Liver (tissue), 9 donors: ENCODE measurements around the gene KHDRBS2. TPM values are rescaled to one million over a fixed set of nuclear protein-coding genes. Genes with fewer than 3 reads are reported as not detected.

Experiments used
- DNase-seq: peaks from one replicate; pipeline ENCODE4 v3.0.0-alpha.2; 2017; ENCODE audit warnings: low spot score
- H3K27ac ChIP-seq, 2 donors: one replicate each; pipeline ENCODE4 v1.7.0; 2013; ENCODE audit warnings: inconsistent platforms in 2 of 2, low read length in 2 of 2, control low read depth in 1 of 2, low read depth in 1 of 2, mild to moderate bottlenecking in 1 of 2
- H3K27me3 ChIP-seq, 4 donors: one replicate each; pipeline versions ENCODE4 v1.6.1 to v1.7.0; 2013; ENCODE audit warnings: low read length in 3 of 4, inconsistent platforms in 1 of 4, mild to moderate bottlenecking in 1 of 4, moderate library complexity in 1 of 4; ENCODE audit not compliant: control insufficient read depth in 4 of 4, insufficient read depth in 4 of 4
- H3K36me3 ChIP-seq, 4 donors: one replicate each; pipeline versions ENCODE4 v1.6.1 to v1.7.0; 2013; ENCODE audit warnings: low read length in 3 of 4, mild to moderate bottlenecking in 3 of 4, low read depth in 1 of 4, moderate library complexity in 1 of 4; ENCODE audit not compliant: control insufficient read depth in 4 of 4, insufficient read depth in 3 of 4
- H3K4me1 ChIP-seq, 4 donors: one replicate each; pipeline versions ENCODE4 v1.6.1 to v1.7.0; 2013; ENCODE audit warnings: low read length in 3 of 4, mild to moderate bottlenecking in 3 of 4, moderate library complexity in 1 of 4; ENCODE audit not compliant: control insufficient read depth in 4 of 4, insufficient read depth in 4 of 4
- H3K4me3 ChIP-seq, 3 donors: one replicate each; pipeline versions ENCODE4 v1.6.1 to v1.7.0; 2013; ENCODE audit warnings: low read length in 3 of 3, control low read depth in 1 of 3, low read depth in 1 of 3, mild to moderate bottlenecking in 1 of 3
- H3K9ac ChIP-seq, 2 donors: one replicate each; pipeline ENCODE4 v1.7.0; 2013; ENCODE audit warnings: low read length in 2 of 2, mild to moderate bottlenecking in 2 of 2, moderate library complexity in 2 of 2, control low read depth in 1 of 2, low read depth in 1 of 2
- H3K9me3 ChIP-seq, 4 donors: one replicate each; pipeline versions ENCODE4 v1.6.1 to v1.7.0; 2013; ENCODE audit warnings: low read length in 3 of 4; ENCODE audit not compliant: control insufficient read depth in 4 of 4
- CTCF ChIP-seq: fragments of 150-350 bp; IDR thresholded peaks from 2 replicates; pipeline ENCODE4 v1.5.1; 2017; ENCODE audit warnings: improper control_type of control experiment, low read depth, low read length; ENCODE audit not compliant: missing input control
- EGR1 ChIP-seq, 2 donors: IDR thresholded peaks; 2 replicates each; pipeline ENCODE4 v1.6.1; 2016 to 2018; ENCODE audit warnings: antibody characterized with exemption in 2 of 2, low read depth in 2 of 2
- FOXA1 ChIP-seq: IDR thresholded peaks from 2 replicates; pipeline ENCODE4 v1.6.1; 2016; ENCODE audit warnings: antibody characterized with exemption
- GABPA ChIP-seq, 2 donors: IDR thresholded peaks in 1 of 2; conservative IDR thresholded peaks in 1 of 2; 2 replicates each; pipeline ENCODE4 v1.6.1; 2016; ENCODE audit warnings: antibody characterized with exemption in 2 of 2, mild to moderate bottlenecking in 1 of 2, moderate library complexity in 1 of 2
- HNF4A ChIP-seq, 2 donors: conservative IDR thresholded peaks; 2 replicates each; pipeline ENCODE4 v1.6.1; 2016; ENCODE audit warnings: antibody characterized with exemption in 2 of 2, mild to moderate bottlenecking in 2 of 2
- HNF4G ChIP-seq: IDR thresholded peaks from 2 replicates; pipeline ENCODE4 v1.6.1; 2016; ENCODE audit warnings: antibody characterized with exemption
- JUND ChIP-seq, 2 donors: IDR thresholded peaks; 2 replicates each; pipeline ENCODE4 v1.6.1; 2016; ENCODE audit warnings: antibody characterized with exemption in 2 of 2
- NR2F2 ChIP-seq: IDR thresholded peaks from 2 replicates; pipeline ENCODE4 v1.6.1; 2016; ENCODE audit warnings: antibody characterized with exemption
- RAD21 ChIP-seq, 2 donors: IDR thresholded peaks; 2 replicates each; pipeline ENCODE4 v1.6.1; 2016; ENCODE audit warnings: antibody characterized with exemption in 2 of 2, mild to moderate bottlenecking in 2 of 2
- REST ChIP-seq: IDR thresholded peaks from 2 replicates; pipeline ENCODE4 v1.6.1; 2016; ENCODE audit warnings: antibody characterized with exemption, mild to moderate bottlenecking
- RXRA ChIP-seq, 2 donors: IDR thresholded peaks; 2 replicates each; pipeline ENCODE4 v1.6.1; 2017 to 2018; ENCODE audit warnings: antibody characterized with exemption in 2 of 2, mild to moderate bottlenecking in 1 of 2
- SP1 ChIP-seq: IDR thresholded peaks from 2 replicates; pipeline ENCODE4 v1.6.1; 2018; ENCODE audit warnings: antibody characterized with exemption, mild to moderate bottlenecking
- TAF1 ChIP-seq: conservative IDR thresholded peaks from 2 replicates; pipeline ENCODE4 v1.6.1; 2016; ENCODE audit warnings: antibody characterized with exemption, mild to moderate bottlenecking
- YY1 ChIP-seq: IDR thresholded peaks from 2 replicates; pipeline ENCODE4 v1.6.1; 2016; ENCODE audit warnings: antibody characterized with exemption, mild to moderate bottlenecking
- WGBS: extraction: QIAGEN DNeasy Blood & Tissue Kit; methylation state at CpG from one replicate; pipeline ENCODE4 v1.1.7; 2013; 5-methylcytosine and 5-hydroxymethylcytosine counted together
- polyA plus RNA-seq, 2 donors: library from polyadenylated mRNA; stranded (reverse) in 1 of 2; unstranded in 1 of 2; fragments of 200-250 nt in 1 of 2; fragments of >200 nt in 1 of 2; fragmentation: Nextera tagmentation in 1 of 2; extraction: Ambion mirVana in 1 of 2; gene quantifications; one replicate each; pipeline versions ENCODE4 v1.2.1 to v1.2.3, GENCODE V29; 2013 to 2015
- total RNA-seq, 2 donors: library from RNA; depleted of rRNA; stranded (reverse); fragments of >200 nt; gene quantifications; one replicate each; pipeline ENCODE4 v1.2.3, GENCODE V29; 2014
- TF ChIP-seq, protein P1 (sequence below): IDR thresholded peaks from 2 replicates; pipeline ENCODE4 v1.6.1; 2016; ENCODE audit warnings: antibody characterized with exemption
- TF ChIP-seq, protein P2 (sequence below): IDR thresholded peaks from 2 replicates; pipeline ENCODE4 v1.6.1; 2016; ENCODE audit warnings: antibody characterized with exemption
- TF ChIP-seq, protein P3 (sequence below): IDR thresholded peaks from 2 replicates; pipeline ENCODE4 v1.6.1; 2016; ENCODE audit warnings: antibody characterized with exemption
- donor health status: healthy.
- donor health status: healthy.
- donor health status: healthy.
- donor health status: healthy.
- donor health status: healthy.

KHDRBS2 gene
- total and polyA plus RNA-seq, 4 donors: 0.08 to 1.1 TPM; not detected in 2

DNA sequence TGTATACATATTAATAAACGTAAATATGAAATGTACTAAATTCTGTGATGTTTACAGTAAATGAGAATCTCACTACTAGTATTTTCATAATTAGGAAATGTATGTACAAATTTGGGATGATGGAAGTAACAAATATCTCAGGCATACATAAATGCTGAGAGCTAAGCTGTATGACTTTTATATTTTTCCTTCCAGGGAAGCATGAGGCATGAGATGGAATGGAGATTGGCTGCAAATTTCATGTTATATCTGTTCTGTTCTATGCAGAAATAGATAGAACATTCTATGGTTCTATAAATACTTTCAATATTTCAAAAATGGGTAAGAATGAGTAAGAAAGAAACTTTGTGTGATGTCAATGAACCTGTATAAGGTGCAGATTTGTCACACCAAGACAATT, 335.2 kb downstream of the KHDRBS2 start:
- no peak for TF ChIP-seq YY1
- TF ChIP-seq NR2F2: no peak
- no peak for TF ChIP-seq HNF4A (conservative IDR thresholded peaks at IDR 0.05)
- TF ChIP-seq RXRA (IDR thresholded peaks at IDR 0.05): no peak
- TF ChIP-seq SP1: no peak
- TF ChIP-seq HNF4G: no peak
- no peak for TF ChIP-seq RAD21 (IDR thresholded peaks at IDR 0.05)
- TF ChIP-seq EGR1 (IDR thresholded peaks at IDR 0.05; ENCODE audit: low read depth in 2 of 2): no peak
- DNase-seq: no peak
- Histone ChIP-seq H3K27ac (no peak overlapping the region), H3K9me3 (no peaks in the 10 kb centered on the region), H3K27me3 (no peaks in the 10 kb centered on the region), H3K4me1 (no peaks in the 10 kb centered on the region), H3K9ac (no peak overlapping the region), H3K36me3 (no peaks in the 10 kb centered on the region), H3K4me3 (no peak overlapping the region)
- 79% methylated on average over 1 of the region's 1 CpG for WGBS

GRCh38 chr6:61949971-61950370, 336.1 kb downstream of the KHDRBS2 start:
- Histone ChIP-seq H3K9ac (no peak overlapping the region), H3K27me3 (no peaks in the 10 kb centered on the region), H3K36me3 (no peaks in the 10 kb centered on the region), H3K9me3 (no peaks in the 10 kb centered on the region), H3K27ac (no peak overlapping the region), H3K4me3 (no peak overlapping the region), H3K4me1 (no peaks in the 10 kb centered on the region)
- 72% methylated on average over 1 of the region's 1 CpG for WGBS
- TF ChIP-seq GABPA (IDR thresholded peaks at IDR 0.05 in 1 of 2, conservative IDR thresholded peaks at IDR 0.05 in 1 of 2): no peak
- TF ChIP-seq RXRA (IDR thresholded peaks at IDR 0.05): no peak
- no peak for TF ChIP-seq FOXA1
- TF ChIP-seq REST: no peak
- TF ChIP-seq HNF4G: no peak
- no peak for DNase-seq

GRCh38 chr6:61949161-61949560, 336.9 kb downstream of the KHDRBS2 start:
- no peak overlapping the region for H3K9ac ChIP-seq
- H3K9me3 ChIP-seq: no peaks in the 10 kb centered on the region
- no peaks in the 10 kb centered on the region for H3K27me3 ChIP-seq
- H3K27ac ChIP-seq: no peak overlapping the region
- H3K4me3 ChIP-seq: no peak overlapping the region
- no peaks in the 10 kb centered on the region for H3K4me1 ChIP-seq
- TF ChIP-seq, protein P1, sequence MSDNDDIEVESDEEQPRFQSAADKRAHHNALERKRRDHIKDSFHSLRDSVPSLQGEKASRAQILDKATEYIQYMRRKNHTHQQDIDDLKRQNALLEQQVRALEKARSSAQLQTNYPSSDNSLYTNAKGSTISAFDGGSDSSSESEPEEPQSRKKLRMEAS: no peak
- TF ChIP-seq YY1 (no peak), GABPA (IDR thresholded peaks at IDR 0.05 in 1 of 2, conservative IDR thresholded peaks at IDR 0.05 in 1 of 2) (no peak), EGR1 (IDR thresholded peaks at IDR 0.05; ENCODE audit: low read depth in 2 of 2) (no peak), SP1 (no peak), FOXA1 (no peak), HNF4G (no peak), RAD21 (IDR thresholded peaks at IDR 0.05) (no peak), TAF1 (no peak), CTCF (no peak), NR2F2 (no peak), JUND (IDR thresholded peaks at IDR 0.05) (no peak)
- TF ChIP-seq, protein P2, sequence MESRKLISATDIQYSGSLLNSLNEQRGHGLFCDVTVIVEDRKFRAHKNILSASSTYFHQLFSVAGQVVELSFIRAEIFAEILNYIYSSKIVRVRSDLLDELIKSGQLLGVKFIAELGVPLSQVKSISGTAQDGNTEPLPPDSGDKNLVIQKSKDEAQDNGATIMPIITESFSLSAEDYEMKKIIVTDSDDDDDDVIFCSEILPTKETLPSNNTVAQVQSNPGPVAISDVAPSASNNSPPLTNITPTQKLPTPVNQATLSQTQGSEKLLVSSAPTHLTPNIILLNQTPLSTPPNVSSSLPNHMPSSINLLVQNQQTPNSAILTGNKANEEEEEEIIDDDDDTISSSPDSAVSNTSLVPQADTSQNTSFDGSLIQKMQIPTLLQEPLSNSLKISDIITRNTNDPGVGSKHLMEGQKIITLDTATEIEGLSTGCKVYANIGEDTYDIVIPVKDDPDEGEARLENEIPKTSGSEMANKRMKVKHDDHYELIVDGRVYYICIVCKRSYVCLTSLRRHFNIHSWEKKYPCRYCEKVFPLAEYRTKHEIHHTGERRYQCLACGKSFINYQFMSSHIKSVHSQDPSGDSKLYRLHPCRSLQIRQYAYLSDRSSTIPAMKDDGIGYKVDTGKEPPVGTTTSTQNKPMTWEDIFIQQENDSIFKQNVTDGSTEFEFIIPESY: no peak
- TF ChIP-seq, protein P3, sequence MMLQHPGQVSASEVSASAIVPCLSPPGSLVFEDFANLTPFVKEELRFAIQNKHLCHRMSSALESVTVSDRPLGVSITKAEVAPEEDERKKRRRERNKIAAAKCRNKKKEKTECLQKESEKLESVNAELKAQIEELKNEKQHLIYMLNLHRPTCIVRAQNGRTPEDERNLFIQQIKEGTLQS: no peak
- H3K36me3 ChIP-seq: no peaks in the 10 kb centered on the region
- DNase-seq: no peak
